Measurements from ENCODE around the gene GIT1. TPM values are rescaled to one million over a fixed set of nuclear protein-coding genes. Genes with fewer than 3 reads are reported as not detected.

GIT1 gene
- total and polyA plus RNA-seq, 8 donors, result 17.7 to 67.2 (median 28.7) TPM

DNA sequence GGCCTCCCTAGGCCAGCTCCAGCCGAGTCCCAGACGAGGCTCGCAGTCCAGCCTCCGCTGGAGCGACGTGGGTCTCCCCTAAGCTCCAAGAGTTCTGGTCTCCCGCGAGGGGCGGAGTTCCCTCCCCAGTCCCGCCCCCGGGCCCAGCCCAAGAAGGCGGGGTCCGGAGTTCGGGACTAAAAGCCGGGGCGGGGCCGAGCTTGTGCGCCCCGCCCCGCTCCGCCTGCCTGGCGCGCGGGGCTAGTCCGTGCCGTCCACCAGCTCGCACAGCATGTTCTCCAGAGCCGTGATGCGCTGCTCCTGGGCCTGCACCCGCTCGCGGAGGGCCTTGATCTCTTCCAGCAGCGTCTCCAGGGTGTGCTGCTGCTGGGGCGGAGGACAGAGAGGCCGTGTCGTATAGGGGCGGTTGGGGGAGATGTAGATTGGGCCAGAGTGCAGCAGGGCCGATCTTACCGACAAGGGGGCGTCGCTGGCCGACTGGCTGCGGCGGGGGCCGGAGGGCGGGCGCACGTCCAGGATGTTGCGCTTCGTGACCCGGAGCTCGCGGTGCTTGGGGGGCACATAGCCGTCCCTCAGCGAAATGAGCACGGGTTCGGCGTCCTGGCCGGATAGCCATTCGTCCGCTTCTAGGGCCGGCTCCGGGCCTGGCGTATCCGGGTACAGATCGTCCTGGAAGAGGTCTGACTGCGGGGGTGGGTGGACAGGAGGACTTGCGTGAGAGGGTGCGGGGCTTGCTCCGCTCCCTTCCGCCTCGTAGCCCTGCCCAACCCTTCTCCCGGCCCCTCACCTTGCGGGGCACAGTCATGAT is 26.2 kb upstream of the GIT1 start:
- peak; percentile 92 to 95 for DNase-seq
- Histone ChIP-seq H3K36me3 (no peaks in the 10 kb centered on the region), H3K27me3 (peaks cover 0 to 66% (median 22%) of the 10 kb centered on the region in 3 donors), H3K4me1 (peaks cover 53 to 71% (median 59%) of the 10 kb centered on the region in 4 donors), H3K9me3 (no peaks in the 10 kb centered on the region), H3K4me3 (peak overlapping the region; percentile 39 to 58 (median 42)), H3K27ac (peak overlapping the region in 3 of 5 donors; percentile 46 to 69 (median 58))
- 1 to 3% (median 2%) methylated on average over 36 to 74 of the region's 74 CpGs for WGBS, 5 donors
- TF ChIP-seq POLR2A (IDR thresholded peaks at IDR 0.05) (no peak), POLR2AphosphoS5 (IDR thresholded peaks at IDR 0.05) (peak; percentile 41 to 83 (median 60))
- intact Hi-C loops (cut with DNase I; ENCODE audit: low total_unique reads), result no loop called here

DNA sequence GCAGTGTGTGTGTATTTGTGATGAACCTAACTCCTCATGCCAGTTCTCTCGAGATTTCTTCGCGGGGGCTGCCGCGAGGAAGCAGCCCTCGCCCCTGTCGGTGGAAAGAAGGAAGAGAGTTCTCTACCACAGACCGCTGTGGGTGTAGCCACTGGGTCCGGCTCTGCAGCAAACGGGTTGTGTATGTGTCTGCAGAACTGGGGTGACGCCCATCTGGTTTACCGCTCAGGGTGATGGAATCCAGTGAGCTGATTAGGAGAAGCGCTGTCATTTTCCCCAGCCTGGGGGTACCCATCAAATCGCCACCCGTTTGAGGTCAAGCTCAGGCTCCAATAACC is 25.6 kb upstream of the GIT1 start:
- Histone ChIP-seq H3K27ac (peak overlapping the region in 3 of 5 donors; percentile 46 to 69 (median 58)), H3K36me3 (no peaks in the 10 kb centered on the region), H3K9me3 (no peaks in the 10 kb centered on the region), H3K27me3 (peaks cover 0 to 66% (median 22%) of the 10 kb centered on the region in 3 donors), H3K4me1 (peaks cover 53 to 71% (median 59%) of the 10 kb centered on the region in 4 donors), H3K4me3 (peak overlapping the region; percentile 39 to 58 (median 42))
- TF ChIP-seq POLR2A (IDR thresholded peaks at IDR 0.05) (no peak), POLR2AphosphoS5 (IDR thresholded peaks at IDR 0.05) (no peak), EP300 (IDR thresholded peaks at IDR 0.05) (no peak)
- TF ChIP-seq, protein P1, sequence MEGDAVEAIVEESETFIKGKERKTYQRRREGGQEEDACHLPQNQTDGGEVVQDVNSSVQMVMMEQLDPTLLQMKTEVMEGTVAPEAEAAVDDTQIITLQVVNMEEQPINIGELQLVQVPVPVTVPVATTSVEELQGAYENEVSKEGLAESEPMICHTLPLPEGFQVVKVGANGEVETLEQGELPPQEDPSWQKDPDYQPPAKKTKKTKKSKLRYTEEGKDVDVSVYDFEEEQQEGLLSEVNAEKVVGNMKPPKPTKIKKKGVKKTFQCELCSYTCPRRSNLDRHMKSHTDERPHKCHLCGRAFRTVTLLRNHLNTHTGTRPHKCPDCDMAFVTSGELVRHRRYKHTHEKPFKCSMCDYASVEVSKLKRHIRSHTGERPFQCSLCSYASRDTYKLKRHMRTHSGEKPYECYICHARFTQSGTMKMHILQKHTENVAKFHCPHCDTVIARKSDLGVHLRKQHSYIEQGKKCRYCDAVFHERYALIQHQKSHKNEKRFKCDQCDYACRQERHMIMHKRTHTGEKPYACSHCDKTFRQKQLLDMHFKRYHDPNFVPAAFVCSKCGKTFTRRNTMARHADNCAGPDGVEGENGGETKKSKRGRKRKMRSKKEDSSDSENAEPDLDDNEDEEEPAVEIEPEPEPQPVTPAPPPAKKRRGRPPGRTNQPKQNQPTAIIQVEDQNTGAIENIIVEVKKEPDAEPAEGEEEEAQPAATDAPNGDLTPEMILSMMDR (IDR thresholded peaks at IDR 0.05), result no peak
- 7 to 38% (median 11%) methylated on average over 11 to 15 of the region's 15 CpGs for WGBS, 5 donors
- DNase-seq, result peak in 1 of 2 donors; percentile 69
- intact Hi-C loops (cut with DNase I; ENCODE audit: low total_unique reads), result no loop called here

DNA sequence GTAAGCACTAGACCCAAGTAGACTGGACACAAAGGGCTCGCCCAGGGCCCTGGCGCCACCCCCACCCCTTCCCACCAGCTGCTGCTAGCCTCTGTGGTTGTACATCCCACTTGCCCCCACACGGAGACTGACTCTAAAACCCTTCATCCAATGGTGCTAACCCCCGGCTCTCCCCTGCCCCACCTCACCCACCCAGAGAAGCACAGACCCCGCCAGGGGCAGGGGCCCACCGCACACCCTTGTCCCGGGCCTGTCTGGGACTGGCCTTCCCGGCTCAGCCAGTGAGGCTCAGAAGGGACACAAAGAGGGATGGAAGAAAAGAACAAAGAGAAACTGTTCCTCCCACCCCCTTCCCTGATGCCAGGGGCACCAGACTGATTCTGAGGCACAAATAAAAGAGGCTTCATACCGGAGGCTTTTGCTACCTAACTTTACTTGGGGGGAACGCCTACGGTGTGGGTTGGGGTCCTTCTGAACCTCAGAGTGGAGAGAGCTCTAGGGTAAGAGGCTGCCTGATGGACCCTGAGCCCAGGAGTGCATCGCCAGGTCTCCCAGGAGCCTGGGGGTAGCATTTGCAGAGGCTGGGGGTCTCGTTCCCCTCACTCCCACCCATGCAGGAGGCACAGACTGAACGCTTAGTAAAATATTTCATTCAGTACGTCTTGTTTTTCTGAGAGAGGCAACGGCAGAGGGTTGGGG is 25.1 kb upstream of the GIT1 start:
- WGBS, 5 donors, result 46 to 66% (median 53%) methylated on average over 16 of the region's 16 CpGs
- intact Hi-C loops (cut with DNase I; ENCODE audit: low total_unique reads), result no loop called here
- Histone ChIP-seq H3K9me3 (no peaks in the 10 kb centered on the region), H3K27ac (no peak overlapping the region), H3K27me3 (peaks cover 0 to 66% (median 22%) of the 10 kb centered on the region in 3 donors), H3K4me3 (peak overlapping the region in 1 of 4 donors; percentile 58), H3K36me3 (no peaks in the 10 kb centered on the region), H3K4me1 (peaks cover 53 to 70% (median 59%) of the 10 kb centered on the region in 4 donors)
- TF ChIP-seq, protein P1 (IDR thresholded peaks at IDR 0.05), result no peak
- TF ChIP-seq EP300 (IDR thresholded peaks at IDR 0.05) (no peak), POLR2AphosphoS5 (IDR thresholded peaks at IDR 0.05) (no peak), POLR2A (IDR thresholded peaks at IDR 0.05) (no peak)
- no peak for DNase-seq

- DNase-seq, result no peak
- Histone ChIP-seq H3K27me3 (peaks cover 0 to 59% (median 22%) of the 10 kb centered on the region in 3 donors), H3K4me3 (peak overlapping the region; percentile 31 to 49 (median 37)), H3K4me1 (peaks cover 53 to 63% (median 59%) of the 10 kb centered on the region in 4 donors), H3K9me3 (no peaks in the 10 kb centered on the region), H3K36me3 (peaks cover 0 to 6% (median 3%) of the 10 kb centered on the region in 4 donors), H3K27ac (no peak overlapping the region)
- intact Hi-C loops (cut with DNase I; ENCODE audit: low total_unique reads), result no loop called here
- TF ChIP-seq POLR2AphosphoS5 (IDR thresholded peaks at IDR 0.05) (no peak), POLR2A (IDR thresholded peaks at IDR 0.05) (no peak), EP300 (IDR thresholded peaks at IDR 0.05) (no peak)
- TF ChIP-seq, protein P1 (IDR thresholded peaks at IDR 0.05), result no peak
- 17 to 25% (median 22%) methylated on average over 13 of the region's 13 CpGs for WGBS, 5 donors
Observed at GRCh38 chr17:29613856-29614255, 24.4 kb upstream of the GIT1 start.

Data from stomach (tissue), 9 donors.